GM10847 (cell line): ENCODE measurements around the gene AGMAT.

Experiments used
- POLR2A ChIP-seq: IDR thresholded peaks from 2 replicates; pipeline ENCODE4 v1.6.1; 2011; ENCODE audit not compliant: insufficient read length; ENCODE audit errors: extremely low read depth

Gene AGMAT

DNA sequence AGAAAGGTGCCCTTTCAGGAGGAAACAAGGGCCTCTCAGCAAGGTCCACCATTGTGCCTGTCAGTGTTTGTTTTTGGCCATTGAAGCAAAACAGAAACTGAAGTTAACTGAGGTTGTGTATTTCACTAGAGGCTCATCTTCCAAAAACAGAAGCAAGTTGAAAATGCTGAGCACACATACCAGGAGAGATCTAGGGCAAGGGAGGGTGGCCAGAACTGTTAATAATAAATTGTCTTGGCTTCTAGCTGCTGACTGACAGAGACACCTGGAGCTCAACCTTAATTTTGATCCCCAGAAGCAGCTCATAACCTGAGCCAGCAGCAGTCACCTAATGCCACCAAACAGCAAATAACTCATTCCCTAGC, 5.2 kb downstream of the AGMAT start:
- no peak for TF ChIP-seq POLR2A

DNA sequence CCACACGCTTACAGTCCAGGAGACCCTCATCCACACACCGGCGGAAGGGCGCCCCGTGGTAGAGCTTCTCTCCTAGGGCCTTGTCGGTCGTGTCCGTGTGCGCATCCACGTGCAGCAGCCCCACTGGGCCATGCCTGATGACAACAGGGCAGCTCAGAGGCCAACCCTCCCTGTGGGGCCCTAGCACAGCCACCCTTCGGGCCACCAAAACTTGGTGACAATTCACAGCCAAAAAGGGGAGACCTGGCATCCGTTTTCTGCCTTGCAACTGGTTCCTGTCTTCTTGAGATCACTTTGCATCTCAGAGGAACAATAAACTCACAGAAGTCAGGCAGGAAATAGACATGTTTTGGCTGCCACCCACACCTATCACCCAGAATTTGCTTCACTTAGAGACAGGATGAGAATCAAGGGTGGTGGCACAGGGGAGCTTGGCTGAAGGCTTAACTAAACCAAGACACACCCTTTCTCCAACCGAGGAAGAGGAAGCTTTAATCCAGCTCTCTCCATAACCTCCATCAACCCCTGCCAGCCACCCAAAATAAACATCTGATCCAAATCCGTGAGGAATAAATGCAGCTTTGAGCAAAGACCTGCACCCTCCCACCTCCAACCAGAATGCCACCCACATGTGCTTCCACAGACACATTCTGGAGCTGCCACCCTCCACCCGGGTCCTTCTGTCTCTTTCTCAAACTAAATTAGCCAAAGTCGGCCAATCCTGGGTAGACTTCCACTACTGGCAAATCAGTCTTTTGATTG, 5.7 kb downstream of the AGMAT start:
- TF ChIP-seq POLR2A: no peak

DNA sequence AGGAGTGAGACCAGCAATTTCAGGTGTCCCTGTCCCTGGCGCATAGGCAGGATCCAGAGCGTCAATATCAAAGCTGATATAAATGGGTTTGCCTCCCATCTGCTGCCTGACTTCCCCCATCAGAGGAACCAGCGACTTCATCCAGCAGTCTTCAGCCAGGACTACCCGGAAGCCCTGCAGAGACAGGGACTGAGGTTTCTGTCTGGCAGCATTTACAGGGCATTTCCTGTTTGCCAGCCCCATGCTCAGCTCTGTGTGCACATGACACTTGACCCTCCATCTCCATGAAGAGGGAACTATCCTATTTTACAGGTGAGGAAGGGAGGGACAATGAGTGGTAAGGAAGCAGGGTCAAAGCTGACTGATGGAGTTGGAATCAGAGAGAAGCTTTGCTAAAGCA, 7.2 kb downstream of the AGMAT start:
- no peak for TF ChIP-seq POLR2A

- no peak for TF ChIP-seq POLR2A
Observed at GRCh38 chr1:15575549-15576150, 9.2 kb downstream of the AGMAT start.

- TF ChIP-seq POLR2A: no peak
Observed at GRCh38 chr1:15574741-15575140, 10.1 kb downstream of the AGMAT start.

- no peak for TF ChIP-seq POLR2A
Observed at GRCh38 chr1:15573477-15573876, 11.4 kb downstream of the AGMAT start.

DNA sequence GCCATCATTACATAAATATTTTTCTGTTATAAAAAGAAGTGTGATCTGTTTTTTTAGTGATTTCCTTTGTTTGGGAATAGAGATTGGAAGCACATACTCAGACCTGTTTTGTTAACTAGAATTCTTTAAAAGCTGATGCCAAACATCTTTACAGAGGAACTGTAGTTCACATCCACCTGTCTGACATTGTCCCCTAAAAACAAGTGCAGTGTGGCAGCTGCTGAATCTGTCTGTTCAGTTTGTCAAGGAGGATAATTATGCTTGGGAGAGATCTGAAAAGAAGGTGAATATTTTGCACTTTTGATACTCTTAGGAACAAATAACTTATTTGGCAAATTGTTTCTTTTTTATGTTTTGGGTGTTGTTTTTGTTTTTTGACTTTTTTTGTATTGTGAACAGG, 13.6 kb downstream of the AGMAT start:
- no peak for TF ChIP-seq POLR2A

GRCh38 chr1:15570861-15571260, 14.0 kb downstream of the AGMAT start:
- no peak for TF ChIP-seq POLR2A

DNA sequence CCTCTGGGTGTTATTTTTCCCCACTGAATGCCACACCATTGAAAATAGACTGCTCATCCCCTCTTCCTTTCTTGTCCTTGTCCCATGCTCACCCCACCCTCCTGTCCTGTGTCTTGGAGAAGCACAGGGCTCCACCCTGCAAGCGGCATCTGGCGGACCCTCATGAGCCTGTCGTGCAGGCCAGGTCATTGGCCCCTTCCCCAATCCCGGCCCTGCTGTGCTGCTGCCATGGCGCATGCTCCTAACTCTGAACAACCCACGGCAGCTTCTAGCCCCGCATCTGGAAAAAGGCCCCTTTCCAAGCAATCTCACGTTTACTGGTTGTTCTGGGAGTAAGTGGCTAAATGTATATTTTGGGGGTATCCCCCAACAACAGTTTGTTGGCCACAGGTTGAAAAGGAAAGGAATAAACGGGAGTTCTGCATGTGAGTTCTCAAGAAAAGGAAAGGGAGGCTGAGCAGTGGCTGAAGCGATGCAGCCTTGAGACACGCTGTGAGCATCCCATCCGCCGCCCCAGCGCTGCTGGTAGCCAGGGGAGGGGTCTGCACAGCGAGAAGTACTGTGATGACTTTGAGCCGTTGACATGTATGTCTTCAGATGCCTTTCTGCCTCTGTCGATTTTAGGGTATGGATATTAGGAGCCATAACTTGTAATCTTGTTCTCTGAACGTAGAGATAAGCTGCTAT, 16.3 kb downstream of the AGMAT start:
- TF ChIP-seq POLR2A: no peak

DNA sequence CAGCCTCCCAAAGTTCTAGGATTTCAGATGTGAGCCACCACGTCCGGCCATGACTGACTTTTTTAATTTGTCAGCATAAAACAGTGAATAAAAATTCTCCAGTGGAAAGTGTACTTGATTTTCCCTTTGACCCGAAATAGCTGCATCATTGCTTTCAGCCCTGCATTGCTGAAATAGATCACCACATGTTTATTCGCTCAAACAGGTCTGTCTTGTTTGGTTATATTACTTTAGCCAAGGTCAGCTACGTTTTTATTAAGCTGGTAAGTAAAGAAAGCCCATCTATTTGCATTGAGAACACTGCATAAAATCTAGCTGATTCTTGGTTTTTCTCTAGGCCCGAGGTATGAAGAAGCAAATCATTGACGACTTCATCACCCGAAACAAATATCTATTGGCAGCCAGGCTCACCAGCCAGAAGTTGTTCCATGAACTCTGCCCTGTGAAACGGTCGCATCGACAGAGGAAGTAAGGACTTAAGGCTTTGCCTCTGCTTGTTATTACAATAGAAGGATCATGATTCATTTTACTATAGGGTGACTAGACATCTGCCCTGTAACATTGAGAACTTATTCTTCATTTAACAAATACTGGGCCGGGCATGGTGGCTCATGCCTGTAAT, 25.6 kb downstream of the AGMAT start:
- no peak for TF ChIP-seq POLR2A

GRCh38 chr1:15558516-15558915, 26.3 kb downstream of the AGMAT start:
- no peak for TF ChIP-seq POLR2A

- no peak for TF ChIP-seq POLR2A
Observed at GRCh38 chr1:15557594-15557993, 27.3 kb downstream of the AGMAT start.

- TF ChIP-seq POLR2A: no peak
Observed at GRCh38 chr1:15557008-15557407, 27.8 kb downstream of the AGMAT start.

DNA sequence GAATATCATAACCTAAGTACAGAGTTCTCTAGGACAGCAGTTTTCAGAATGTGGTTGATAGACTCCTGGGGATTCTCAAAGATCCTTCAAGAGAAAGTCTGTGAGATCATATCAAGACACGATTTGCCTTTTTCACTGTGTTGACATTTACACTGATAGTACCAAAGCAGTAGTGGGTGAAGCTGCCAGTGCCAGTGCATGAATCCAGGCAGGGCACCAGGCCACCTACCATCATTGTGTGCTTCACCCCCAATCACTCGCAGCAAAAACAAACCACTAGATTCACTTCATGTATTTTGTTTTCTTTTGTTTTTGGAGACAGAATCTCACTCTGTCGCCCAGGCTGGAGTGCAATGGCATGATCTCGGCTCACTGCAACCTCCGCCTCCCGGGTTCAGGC, 34.3 kb downstream of the AGMAT start:
- no peak for TF ChIP-seq POLR2A

- no peak for TF ChIP-seq POLR2A
Observed at GRCh38 chr1:15546641-15547040, 38.2 kb downstream of the AGMAT start.
